Fibroblast of the conjunctiva (primary cell): ENCODE data around the gene TTC23L.

Experiments
- DNase-seq: peaks from one replicate; pipeline ENCODE4 v3.0.0-alpha.2; 2010; ENCODE audit warnings: low read depth

The TTC23L gene

DNA sequence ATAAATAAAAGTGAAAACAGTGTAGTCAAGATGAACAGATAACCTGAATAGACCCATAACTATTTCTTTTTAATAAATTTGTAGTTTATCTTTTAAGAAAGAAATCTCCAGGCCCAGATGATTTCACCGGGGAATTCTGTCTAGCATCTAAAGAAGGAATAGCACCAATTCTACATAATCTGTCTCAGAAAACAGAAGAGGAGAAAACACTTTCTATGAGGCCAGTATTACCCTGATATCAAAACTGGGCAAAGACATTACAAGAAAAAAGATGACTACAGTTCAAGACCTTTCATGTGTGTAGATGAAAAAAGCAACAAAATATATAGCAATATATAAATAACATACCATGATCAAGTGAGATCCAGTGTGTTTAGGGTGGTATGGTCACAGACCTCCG is 31.4 kb downstream of the TTC23L start:
- DNase-seq: no peak

DNA sequence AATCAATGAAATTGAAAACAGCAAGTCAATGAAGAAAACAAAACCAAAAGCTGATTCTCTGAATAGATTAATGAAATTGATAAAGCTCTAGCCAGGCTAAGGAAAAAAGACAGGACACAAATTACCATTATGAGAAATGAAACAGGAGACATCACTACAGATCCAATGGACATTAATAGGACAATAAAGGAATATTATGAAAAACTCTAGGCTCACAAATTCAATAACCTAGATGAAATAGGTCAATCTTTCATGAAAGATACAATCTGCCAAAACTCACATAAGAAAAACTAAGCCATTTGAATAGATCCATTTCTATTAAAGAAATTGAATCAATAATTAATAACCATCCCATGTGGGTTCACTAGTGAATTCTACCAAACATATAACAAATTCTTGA is 37.3 kb downstream of the TTC23L start:
- no peak for DNase-seq

DNA sequence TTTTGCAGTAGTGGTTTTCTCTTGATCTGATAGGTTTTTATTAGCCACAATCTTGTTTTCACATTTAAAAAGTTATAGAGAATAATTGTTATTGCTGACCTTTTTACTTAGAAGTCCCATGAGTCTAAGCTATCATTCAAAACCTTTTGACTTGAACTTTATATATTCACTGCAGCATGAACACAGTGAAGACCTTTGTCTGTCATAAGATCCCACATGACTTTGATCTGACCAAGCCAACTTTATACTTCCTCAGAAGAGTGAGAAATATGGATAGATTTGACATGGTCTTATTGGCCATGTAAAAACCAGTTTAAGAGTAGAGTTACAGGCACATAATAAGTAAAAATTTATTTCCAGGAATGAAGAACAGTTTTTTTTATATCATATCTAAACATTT is 42.3 kb downstream of the TTC23L start:
- DNase-seq: no peak

DNA sequence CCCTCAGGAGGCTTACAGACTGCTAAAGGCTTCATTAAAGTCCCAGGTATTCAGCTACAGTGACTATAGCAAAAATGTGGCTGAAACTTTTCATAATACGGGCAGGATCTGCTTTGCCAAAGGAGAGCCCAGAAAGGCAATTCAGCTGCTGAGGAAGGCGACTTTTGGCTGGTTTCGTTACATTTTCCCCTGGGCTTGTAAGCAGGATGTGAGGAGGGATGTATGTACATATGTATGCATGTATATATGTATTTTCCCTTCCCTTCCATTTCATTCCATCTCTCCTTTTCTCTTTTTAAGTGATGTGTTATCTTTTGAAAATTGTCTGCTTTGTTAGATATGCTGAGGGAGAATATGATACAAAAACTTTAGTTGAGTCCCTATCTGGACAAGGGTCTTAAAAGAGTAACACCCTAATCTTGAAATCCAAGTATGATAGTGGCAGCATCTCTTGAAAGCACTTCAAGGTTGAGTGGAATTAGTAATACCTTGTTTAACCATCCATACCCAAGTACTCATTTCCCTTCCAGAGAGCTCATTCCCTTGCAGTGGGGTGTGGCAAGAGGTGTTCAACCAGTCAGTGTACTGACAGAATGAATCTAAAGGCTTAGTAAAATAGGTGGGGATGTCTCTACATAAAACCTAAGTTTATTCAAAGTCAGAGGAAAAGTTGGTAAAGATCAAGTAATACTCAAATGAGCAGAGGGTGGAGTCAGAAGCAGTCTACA is 47.6 kb downstream of the TTC23L start:
- no peak for DNase-seq

DNA sequence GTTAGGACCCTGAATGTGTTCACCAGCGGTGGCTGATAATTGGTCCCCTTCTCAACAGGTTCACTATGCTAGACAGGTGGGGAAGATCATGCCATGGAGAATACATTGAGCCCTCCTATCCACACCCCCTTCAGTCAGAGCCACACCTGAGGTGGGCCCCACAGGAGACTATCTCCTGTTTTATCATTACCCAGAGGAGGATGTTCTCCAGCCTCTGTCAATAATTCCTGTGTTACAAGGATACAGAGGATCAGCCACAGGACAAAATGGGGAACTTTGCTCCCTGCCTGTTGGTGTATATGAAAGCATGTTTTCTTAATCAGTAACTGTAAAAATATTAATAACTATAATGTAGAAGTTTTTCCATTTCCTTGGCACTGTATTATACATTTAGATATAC is 50.4 kb downstream of the TTC23L start:
- DNase-seq: no peak

DNA sequence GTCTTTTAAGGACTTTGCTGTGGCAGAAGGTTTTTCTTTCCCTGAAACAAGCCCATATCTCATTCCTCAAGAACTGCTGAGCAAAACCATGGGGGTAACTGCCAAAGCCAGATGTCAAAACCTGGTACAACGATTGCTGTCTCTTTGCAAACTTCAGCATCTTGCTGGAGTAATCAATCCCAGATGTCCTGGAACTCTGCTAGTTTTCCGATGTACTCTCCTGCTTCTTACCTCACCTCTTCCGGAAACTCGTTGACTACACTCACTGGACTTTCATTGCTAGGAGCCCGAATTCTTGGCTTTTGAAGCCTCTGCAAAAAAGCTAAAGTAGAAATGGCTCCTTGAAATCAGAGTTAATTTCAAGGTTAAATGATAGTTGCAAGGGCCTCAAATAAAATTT is 53.0 kb downstream of the TTC23L start:
- peak; percentile 96 for DNase-seq

DNA sequence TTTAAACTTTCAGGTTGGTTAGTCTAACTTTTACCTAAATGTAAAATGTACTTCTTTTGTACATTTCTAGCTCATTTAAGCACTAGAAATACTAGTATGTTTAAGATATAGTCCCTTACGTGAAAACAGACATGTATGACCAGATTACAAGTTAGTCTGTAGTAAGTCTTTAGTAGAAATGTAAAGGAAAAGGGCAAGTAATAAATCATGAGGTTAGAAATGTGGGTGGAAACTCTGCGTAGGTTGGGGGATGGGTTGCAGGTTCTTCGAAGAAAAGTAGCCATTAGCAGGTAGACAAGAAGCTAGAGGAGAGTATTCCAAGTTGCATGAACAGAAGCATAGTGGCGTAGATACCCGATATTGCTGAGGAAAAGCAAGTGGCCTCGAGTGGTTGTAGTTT is 53.5 kb downstream of the TTC23L start:
- no peak for DNase-seq

DNA sequence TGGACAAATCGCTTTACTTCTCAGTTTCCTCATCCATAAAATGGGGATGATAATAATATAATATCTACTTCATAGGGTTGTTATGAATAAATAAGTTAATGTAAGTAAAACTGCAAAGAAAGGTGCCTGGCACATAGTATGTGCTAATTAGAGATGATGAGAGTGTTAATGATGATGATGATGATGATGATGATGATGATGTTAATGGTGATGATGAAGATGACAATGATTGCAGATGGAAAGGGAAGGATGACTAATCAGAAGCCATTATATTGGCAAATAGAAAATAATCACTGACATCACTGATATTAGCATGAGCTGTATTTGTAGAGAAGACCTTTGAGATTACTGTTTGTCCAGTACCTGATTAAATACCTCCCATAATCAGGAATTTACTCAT is 55.8 kb downstream of the TTC23L start:
- no peak for DNase-seq

DNA sequence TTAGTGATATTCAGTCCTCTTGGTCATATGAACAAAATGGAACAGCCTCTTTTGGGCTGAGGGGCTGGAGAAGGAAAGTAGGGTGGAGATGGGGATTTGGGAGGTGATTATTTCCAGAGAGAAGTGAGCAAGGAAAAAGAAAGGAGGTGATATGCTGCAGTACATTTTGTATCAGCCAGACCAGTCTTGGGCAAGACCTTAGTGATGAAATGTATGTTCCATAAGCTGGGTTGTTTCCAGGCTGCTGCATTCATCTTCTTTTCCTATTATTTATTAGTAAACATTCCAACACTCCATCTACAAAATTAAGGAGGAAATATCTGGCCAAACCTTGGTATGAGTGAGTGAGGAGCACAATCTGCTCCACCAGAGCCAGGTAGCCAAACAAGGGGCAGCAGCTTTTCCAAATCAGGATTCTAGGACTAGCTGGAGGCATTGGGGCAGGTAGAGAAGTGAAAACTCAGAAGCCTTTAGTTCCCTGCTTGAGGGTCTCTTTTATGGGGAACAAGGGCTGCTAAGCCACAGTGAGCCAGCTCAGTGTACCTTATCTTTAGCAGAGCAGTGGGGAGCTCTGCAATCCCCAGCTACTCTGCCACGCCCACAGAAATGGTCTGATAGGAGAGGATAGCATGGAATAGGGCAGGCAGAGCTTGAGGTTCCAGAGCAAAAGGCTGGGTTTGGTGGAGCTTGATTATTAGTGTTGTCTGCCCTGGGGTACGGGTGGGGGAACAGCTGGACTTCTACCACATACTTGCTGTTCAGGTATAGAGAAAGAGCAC is 56.9 kb downstream of the TTC23L start:
- DNase-seq: peak; percentile 8

DNA sequence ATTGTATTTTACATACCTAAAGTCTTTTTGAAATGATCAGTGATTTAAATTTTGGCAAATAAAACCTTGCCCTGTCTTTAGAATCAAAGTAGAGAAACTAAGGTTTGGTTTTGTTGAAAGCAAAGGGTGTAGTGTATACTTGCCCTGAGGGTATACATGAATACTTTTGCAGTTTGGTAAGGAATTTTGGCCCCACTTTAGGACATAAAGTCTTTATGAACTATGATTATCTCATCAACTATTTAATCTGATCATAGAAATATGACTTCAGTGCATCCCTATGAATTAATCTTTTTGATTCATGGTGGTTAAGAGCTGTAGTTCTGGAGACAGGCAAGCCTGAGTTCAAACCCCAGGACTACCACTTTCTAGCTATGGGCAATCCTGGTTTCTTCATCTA is 58.7 kb downstream of the TTC23L start:
- DNase-seq: no peak

DNA sequence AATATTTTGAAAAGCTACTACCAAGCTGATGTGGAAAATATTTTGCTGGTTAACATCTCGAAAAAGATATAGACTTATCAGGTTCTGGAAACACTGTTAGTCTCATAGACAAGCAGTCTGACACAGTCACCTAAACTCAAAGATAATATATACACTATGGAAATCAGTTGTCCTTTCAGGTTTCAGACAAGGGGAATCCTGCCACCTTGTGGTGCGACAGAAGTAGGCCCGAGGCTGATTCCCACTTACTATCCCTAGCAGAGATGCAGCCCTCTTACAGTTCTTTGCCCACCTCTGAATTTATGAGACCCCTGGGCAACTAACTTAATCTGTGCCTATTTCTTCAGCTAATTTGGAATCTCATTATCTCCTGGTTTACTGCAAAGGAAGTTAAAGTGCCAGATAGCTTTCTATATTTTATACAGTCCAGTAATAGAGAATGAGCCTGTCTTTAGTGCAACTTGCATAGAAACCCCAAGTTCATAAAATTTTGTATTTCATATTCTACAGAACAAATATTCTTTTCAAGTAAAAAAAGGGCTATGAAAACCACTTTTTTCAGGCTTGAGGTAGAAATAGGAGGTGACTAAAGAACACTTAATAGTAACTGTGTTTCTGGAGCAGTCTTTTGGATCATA is 59.4 kb downstream of the TTC23L start:
- peak; percentile 74 for DNase-seq

DNA sequence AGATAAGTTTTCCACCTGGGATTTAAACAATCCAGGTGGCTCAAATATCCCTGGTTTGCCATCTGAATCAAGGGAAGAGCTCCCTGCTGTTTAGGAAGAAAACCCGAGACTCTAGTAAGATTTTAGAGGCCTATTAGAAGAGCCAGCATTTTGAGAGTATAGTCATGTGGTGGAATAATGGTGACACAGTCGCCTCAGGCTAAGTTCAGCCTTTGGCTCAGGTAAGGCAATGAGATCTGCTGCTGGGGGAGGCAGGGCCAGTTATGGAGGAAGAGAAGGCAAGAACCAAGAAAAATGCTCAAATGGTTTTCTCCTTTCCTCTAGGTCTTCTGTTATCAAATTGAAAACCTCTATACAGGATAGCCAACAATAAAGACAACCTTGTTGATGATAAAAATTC is 60.1 kb downstream of the TTC23L start:
- DNase-seq: no peak

DNA sequence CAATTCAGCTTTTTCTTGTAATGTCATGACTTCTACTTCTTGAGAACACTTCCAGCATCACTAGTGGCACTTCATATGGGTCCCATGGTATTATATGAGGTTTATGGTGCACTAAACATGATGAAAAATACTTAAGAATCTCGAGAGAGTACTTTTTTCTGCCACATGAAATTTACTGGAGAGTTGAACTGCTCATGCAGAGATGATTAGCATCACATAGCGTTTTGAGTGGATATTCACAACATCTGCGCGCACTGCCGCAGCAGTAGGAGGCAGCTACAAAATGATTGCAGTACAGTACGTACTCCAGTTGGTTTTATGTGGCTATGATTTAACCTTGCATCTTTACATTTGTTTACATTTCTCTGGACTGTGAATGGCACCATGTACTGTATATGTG is 61.7 kb downstream of the TTC23L start:
- no peak for DNase-seq

DNA sequence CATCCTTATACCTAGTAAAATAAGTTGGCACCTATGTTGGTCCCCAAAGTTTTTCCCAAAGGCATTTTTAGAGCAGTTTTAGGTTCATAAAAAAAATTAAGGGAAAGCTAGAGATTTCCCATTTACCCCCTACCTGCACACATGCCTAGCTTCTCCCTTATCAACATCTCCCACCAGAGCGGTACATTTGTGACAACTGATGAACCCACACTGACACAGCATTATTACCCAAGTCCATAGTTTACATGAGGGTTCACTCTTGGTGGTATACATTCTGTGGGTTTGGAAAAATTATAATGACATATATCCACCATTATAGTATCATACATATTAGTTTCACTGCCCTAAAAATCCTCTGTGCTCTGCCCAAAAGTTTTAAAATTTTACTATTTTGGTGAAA is 64.3 kb downstream of the TTC23L start:
- DNase-seq: no peak

DNA sequence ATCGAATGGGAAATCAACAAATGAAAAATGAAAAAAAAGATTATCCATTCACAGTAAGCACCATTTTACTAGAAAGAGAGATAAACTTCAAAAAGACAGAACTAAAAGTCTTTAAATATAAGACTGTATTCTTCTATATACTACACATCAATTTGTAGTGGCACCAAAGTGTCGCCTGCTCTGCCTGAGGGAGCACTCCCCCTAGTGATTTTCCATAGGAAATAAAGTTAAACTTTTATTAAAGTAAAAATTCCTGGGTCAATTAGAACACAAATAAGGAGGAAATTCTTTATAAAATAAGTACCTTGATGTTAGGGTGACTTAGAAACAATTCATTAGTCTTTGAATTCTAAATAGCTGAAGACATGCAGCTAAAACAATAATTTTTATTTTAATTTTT is 66.6 kb downstream of the TTC23L start:
- no peak for DNase-seq

DNA sequence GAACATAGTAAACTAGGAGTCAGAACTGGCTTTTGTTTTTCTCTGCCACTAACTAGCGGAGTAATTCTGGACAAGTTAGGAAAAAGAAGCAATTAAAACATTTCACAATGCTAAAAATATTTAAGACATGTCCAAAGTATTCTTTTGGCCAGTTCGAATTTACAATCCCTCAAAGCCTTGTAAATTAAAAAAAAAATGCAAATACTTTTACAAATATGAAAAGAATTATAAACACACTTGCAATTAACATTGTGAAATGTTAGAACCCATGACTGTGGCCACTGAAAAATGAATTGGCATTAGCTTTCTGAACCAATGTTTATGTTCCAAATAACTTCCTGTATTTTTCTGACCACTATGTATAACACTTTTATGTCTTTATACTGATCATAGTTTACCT is 74.1 kb downstream of the TTC23L start:
- no peak for DNase-seq

DNA sequence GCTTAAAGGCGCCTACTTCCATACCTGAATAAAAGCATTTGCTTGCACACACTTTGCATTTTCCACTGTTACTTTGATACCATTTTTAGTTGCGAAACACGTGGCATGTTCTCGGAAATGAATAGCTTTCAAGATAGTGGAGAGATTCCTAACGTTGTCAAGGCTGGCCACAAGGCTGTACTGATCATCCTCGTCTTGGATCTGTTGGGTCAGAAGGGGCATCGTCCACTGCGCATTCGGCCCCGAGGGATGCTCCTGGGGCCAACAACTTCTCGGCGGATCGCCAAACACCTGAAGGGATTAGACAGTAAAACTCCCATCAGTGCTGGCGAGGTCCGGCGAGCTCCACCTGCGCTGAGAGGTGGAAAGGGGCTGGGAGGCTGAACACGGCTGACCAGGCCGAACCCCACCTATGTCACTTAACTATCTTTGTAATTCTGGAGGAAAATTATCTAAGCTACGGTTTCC is 75.7 kb downstream of the TTC23L start:
- DNase-seq: no peak

DNA sequence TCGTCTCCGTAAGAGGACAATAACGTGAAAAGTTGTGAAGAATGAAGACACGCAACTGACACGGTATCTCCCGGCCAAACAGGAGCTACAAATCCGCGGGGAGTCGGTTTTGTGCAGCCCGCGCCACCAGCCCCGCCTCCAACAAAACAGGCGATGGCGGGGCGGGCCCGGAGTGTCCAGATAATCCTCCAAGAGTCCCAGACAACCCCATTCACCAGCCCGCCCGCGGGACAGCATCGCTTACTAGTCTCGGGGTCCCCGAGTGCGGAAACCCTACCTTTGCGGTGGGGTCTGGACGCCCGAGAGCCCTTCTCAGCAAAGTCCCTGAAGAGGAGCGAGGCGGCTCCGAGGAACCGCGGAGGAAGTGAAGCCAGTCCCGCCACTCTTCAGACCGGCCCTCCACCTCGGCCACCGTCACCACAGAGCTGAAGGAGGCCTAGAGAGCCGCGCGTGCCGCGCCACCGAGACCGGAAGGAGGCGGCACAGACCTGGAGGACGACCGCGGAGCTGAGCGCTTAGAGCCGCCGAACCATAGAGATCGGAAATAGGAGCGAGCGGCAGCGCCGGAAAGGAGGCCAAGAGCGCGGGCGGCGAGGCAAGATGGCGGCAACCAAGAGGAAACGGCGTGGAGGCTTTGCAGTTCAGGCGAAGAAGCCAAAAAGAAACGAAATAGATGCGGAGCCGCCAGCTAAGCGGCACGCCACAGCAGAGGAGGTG is 76.3 kb downstream of the TTC23L start, which contains the start of the genes BRIX1 and RAD1:
Gene BRIX1, plus strand, starts transcription at position 573 of the 717 bp plus-strand sequence. Its CDS starts 28 bp downstream, at position 601.
Gene RAD1, minus strand, starts transcription at position 366 of the 717 bp plus-strand sequence. CDS start 612 bp downstream, outside the sequence.
- DNase-seq: peak; percentile 92

DNA sequence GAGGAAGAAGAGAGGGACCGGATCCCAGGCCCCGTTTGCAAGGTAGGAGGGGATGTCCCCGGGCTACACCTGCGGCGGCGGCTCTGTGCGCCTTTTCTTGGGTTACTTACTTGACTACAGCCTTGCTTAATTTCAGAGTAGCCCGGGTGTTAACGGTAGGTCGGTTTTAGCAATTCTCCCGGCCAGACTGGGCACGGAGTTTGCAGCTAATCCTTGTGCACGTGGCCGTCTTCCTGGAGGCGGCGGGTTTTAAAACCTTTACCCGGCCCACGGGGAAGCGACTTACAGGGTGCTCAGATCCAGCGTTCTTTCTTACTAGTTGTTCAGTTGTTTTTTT is 76.9 kb downstream of the TTC23L start:
- no peak for DNase-seq

DNA sequence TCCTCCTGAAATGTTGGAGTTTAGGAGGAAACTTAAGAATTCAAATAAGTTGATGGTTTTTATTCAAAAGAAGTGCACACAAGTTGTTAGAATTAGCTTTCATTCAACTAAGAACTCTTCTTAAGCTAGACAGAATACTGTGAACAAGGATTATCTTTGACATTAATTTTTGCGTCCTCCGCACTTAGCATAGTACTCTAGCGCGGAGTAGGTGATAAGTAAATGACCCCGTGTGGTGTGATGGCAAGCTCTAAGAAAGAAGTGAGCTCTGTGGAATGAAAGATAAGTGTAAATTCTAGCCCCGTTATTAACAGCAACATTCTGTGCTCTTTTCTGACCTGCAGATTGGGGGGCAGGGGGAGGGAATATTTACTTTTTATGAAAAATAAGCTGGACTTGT is 77.6 kb downstream of the TTC23L start:
- DNase-seq: no peak

DNA sequence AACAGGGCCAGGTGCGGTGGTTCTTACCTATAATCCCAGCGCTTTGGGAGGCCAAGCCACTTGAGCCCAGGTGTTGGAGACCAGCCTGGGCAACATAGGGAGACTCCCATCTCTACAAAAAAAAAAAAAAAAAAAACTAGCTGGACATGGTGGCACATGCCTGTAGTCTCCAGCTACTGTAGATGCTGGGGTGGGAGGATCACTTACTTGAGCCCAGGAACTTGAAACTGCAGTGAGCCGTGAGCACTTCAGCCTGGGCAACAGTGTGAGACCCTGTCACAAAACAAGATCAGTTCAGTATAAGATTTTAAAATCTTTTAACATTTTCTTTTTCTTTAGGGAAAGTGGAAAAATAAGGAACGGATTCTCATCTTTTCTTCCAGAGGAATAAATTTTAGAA is 79.1 kb downstream of the TTC23L start:
- DNase-seq: no peak

DNA sequence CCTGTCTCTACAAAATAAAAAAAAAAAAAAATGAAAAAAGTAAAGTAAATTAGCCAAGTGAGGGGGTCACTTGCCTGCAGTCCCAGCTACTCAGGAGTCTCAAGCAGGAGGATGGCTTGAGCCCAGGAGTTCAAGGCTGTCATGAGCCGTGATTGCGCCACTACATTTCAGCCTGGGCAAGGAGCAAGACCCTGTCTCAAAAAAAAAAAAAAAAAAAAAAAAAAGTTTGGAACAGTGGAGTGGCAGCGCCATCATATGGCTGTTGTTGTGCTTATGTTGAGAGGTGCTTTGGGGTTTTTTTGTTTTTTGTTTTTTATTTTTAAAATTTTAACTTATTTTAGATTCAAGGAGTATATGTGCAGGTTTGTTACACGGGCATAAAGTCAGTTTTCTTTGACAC is 80.1 kb downstream of the TTC23L start:
- DNase-seq: no peak
